ENCODE measurements around the gene GLT6D1. TPM values are rescaled to one million over a fixed set of nuclear protein-coding genes. Genes with fewer than 3 reads are reported as not detected.

Gene GLT6D1
- total RNA-seq (2022; extraction: Qiagen RNA extraction; ENCODE audit: low read depth), result not detected in 5 replicates

DNA sequence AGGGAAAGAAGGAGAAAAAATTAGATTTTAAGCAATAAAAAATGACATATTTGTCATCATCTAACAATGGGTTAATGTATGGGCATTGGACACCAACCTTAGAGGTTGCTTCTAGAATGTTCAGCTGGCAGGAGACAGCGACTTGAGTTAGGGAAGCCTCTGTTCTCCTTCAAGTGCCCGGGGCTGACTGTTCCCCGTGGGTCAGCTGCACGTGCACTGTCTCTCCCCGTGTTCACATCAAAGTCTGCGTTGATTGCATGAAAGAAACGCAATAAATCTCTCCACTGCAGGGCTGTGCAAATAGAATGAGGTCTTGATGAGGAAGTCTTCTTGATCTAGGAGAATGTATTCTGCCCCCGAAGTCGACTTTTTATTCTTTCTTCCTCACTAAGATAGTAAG is at the start of gene GLT6D1:
Gene GLT6D1, minus strand, starts transcription at position 345 of the 400 bp plus-strand sequence. CDS start 353 bp downstream, outside the sequence.

DNA sequence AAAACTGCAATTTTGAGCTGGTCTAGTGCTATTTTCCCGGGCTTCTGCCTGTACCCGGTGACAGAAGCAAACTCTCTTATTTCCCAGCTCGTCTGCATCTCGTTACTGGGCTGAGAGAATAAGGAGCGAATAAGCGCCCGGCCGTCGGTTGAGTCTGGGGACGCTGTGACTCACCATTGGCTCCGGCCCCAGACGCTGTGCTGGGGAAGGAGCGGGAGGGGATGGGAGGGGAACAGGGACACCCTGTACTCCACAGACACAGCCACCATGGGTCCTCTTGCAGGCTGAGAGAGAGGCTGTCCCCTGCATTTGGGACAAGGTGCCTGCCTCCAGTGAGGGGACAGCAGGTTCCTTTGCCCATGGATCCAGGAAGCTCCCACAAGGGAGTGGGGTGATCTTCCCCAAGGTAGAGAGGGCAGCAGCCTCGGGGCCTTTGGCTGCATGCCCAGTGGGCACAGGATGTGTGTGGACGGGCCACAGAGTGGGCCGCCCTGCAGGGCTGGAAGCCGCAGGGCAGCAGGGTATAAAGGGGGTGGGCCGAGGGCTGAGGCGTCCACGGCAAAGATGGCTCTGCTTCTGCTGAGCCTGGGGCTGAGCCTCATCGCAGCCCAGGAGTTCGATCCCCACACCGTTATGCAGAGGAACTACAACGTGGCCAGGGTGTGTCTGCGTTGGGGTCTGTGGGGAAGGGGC is 23.6 kb upstream of the GLT6D1 start, which contains the start of gene LCN9:
Gene LCN9, plus strand, starts transcription at position 552 of the 693 bp plus-strand sequence. Its CDS starts 13 bp downstream, at position 565.

Other genes with a start within 250 kb of the GLT6D1 start
- 13.6 to 19.7 TPM (median 19.3 TPM) in 5 replicates for gene PPP1R26, start 159.8 kb downstream of the GLT6D1 start, total RNA-seq (2022; extraction: Qiagen RNA extraction; ENCODE audit: low read depth)
- gene MRPS2, start 138.9 kb downstream of the GLT6D1 start, total RNA-seq (2022; extraction: Qiagen RNA extraction; ENCODE audit: low read depth), result 104 to 142 TPM (median 132 TPM) in 5 replicates
- gene LCN1, start 118.1 kb downstream of the GLT6D1 start, total RNA-seq (2022; extraction: Qiagen RNA extraction; ENCODE audit: low read depth), result not detected in 5 replicates
- not detected in 5 replicates for gene OBP2A, start 93.4 kb downstream of the GLT6D1 start, total RNA-seq (2022; extraction: Qiagen RNA extraction; ENCODE audit: low read depth)
- gene PAEP, start 77.8 kb downstream of the GLT6D1 start, total RNA-seq (2022; extraction: Qiagen RNA extraction; ENCODE audit: low read depth), result 0.25 to 0.66 TPM (median 0.30 TPM) in 3 of 5 replicates, not detected in the others
- gene LCN9, start 23.8 kb upstream of the GLT6D1 start, total RNA-seq (2022; extraction: Qiagen RNA extraction; ENCODE audit: low read depth), result not detected in 5 replicates
- not detected in 5 replicates for gene SOHLH1, start 59.9 kb upstream of the GLT6D1 start, total RNA-seq (2022; extraction: Qiagen RNA extraction; ENCODE audit: low read depth)
- gene KCNT1, start 62.6 kb upstream of the GLT6D1 start, total RNA-seq (2022; extraction: Qiagen RNA extraction; ENCODE audit: low read depth), result not detected in 5 replicates

Data from A549 treated with RU486 at 1 μM for 4 hours (cell line).